ENCODE results near the gene SORBS2.

- TF ChIP-seq CTCF (IDR thresholded peaks at IDR 0.05) (no peak), POLR2A (IDR thresholded peaks at IDR 0.05) (no peak)
These were observed 185.2 kb downstream of the SORBS2 start for GRCh38 chr4:185626798-185627197.

All from thyroid gland (tissue), 4 donors.